SU-DHL-6 (cell line): ENCODE data around the gene HDAC5.

Experiments used
- CTCF ChIP-seq: fragments of 200-600 bp; sonication (generic); IDR thresholded peaks from one replicate; pipeline ENCODE4 v1.5.1; 2017; ENCODE audit warnings: antibody characterized with exemption, mild to moderate bottlenecking, low read length, moderate library complexity; ENCODE audit not compliant: insufficient read depth, poor library complexity, severe bottlenecking
- EZH2phosphoT487 ChIP-seq: fragments of 200-600 bp; sonication (generic), shearing (Covaris generic); conservative IDR thresholded peaks from 2 replicates; pipeline ENCODE4 v1.6.1; 2018; ENCODE audit warnings: mild to moderate bottlenecking, antibody characterized with exemption, low read length, moderate library complexity, mixed read lengths

GRCh38 chr17:44132275-44132821, 8.9 kb upstream of the HDAC5 start:
- no peak for TF ChIP-seq CTCF
- no peak for TF ChIP-seq EZH2phosphoT487
